Peyer's patch (tissue), 4 donors: ENCODE data around the gene FBXO28.

Experiments
- POLR2A ChIP-seq, 2 donors: fragments of 450-650 bp; IDR thresholded peaks; one replicate each; pipeline ENCODE4 v1.5.1; 2017; ENCODE audit warnings: antibody characterized with exemption in 2 of 2, mild to moderate bottlenecking in 2 of 2, moderate library complexity in 2 of 2
- TF ChIP-seq, protein P1 (sequence below), 6 experiments: fragments of 450-650 bp in 4 of 6; fragments of 200-600 bp in 2 of 6; sonication (generic) in 1 of 6; IDR thresholded peaks; one replicate each; pipeline ENCODE4 v1.5.1; 2017 to 2019; ENCODE audit warnings: antibody characterized with exemption in 6 of 6, mild to moderate bottlenecking in 3 of 6, moderate library complexity in 1 of 6

GRCh38 chr1:224113918-224114786 lies at the start of gene FBXO28:
- TF ChIP-seq, protein P1, sequence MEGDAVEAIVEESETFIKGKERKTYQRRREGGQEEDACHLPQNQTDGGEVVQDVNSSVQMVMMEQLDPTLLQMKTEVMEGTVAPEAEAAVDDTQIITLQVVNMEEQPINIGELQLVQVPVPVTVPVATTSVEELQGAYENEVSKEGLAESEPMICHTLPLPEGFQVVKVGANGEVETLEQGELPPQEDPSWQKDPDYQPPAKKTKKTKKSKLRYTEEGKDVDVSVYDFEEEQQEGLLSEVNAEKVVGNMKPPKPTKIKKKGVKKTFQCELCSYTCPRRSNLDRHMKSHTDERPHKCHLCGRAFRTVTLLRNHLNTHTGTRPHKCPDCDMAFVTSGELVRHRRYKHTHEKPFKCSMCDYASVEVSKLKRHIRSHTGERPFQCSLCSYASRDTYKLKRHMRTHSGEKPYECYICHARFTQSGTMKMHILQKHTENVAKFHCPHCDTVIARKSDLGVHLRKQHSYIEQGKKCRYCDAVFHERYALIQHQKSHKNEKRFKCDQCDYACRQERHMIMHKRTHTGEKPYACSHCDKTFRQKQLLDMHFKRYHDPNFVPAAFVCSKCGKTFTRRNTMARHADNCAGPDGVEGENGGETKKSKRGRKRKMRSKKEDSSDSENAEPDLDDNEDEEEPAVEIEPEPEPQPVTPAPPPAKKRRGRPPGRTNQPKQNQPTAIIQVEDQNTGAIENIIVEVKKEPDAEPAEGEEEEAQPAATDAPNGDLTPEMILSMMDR (IDR thresholded peaks at IDR 0.05), result peak in 1 of 6 experiments; percentile 2
- TF ChIP-seq POLR2A (IDR thresholded peaks at IDR 0.05), result peak; percentile 80 to 82
